Pancreas (tissue), 10 donors: ENCODE measurements around the gene SGCA. TPM values are rescaled to one million over a fixed set of nuclear protein-coding genes. Genes with fewer than 3 reads are reported as not detected.

Experiments used
- ATAC-seq, 4 donors: fragments of 200-7000 bp; cut with Tn5 transposase; one replicate each; pipeline versions ENCODE4 v1.8.0 to v1.9.1; 2020; ENCODE audit warnings: mild to moderate bottlenecking in 4 of 4, moderate library complexity in 4 of 4
- DNase-seq, 6 donors: peaks; one replicate each; pipeline ENCODE4 v3.0.0-alpha.2; 2020
- FAIRE-seq: peaks from 2 replicates; lab custom pipeline; 2012; peaks lifted over from hg19 to GRCh38; lab: Jason Lieb, UNC
- H3K27ac ChIP-seq, 4 donors: fragments of 200-600 bp; sonication (generic); 1 replicate in 3 of 4; 2 replicates in 1 of 4; pipeline versions ENCODE4 v1.5.0 to v1.8.0; 2020
- H3K27me3 ChIP-seq, 4 donors: fragments of 200-600 bp; one replicate each; pipeline ENCODE4 v1.8.0; 2021
- H3K36me3 ChIP-seq, 3 donors: fragments of 200-600 bp; sonication (generic) in 1 of 3; one replicate each; pipeline versions ENCODE4 v1.5.0 to v1.8.0; 2020 to 2021
- H3K4me1 ChIP-seq, 3 donors: fragments of 200-600 bp; one replicate each; pipeline ENCODE4 v1.8.0; 2021
- H3K4me3 ChIP-seq, 4 donors: fragments of 200-600 bp; sonication (generic) in 2 of 4; one replicate each; pipeline versions ENCODE4 v1.5.0 to v1.8.0; 2020 to 2021
- H3K9me3 ChIP-seq, 4 donors: fragments of 200-600 bp; one replicate each; pipeline ENCODE4 v1.8.0; 2021
- CTCF ChIP-seq, 4 donors: fragments of 200-600 bp; sonication (generic) in 3 of 4; IDR thresholded peaks; one replicate each; pipeline versions ENCODE4 v1.5.0 to v1.8.0; 2021; ENCODE audit warnings: antibody characterized with exemption in 4 of 4
- whole genome bisulfite sequencing, 2 donors: extraction: QIAGEN DNeasy Blood & Tissue Kit; methylation state at CpG; one replicate each; pipeline ENCODE4 v1.1.7; 2013; 5-methylcytosine and 5-hydroxymethylcytosine counted together
- intact Hi-C, 3 donors: fragments of 100-400 bp; cut with DNase I; formaldehyde crosslinking; loops; one replicate each; pipeline versions ENCODE4 v1.11.1 to v1.14.2; 2022
- polyA plus RNA-seq, 2 donors: library from polyadenylated mRNA; stranded (reverse); fragments of 200-250 nt; gene quantifications; one replicate each; pipeline ENCODE4 v1.2.3, GENCODE V29; 2013
- total RNA-seq, 6 donors: library from RNA; stranded (reverse); fragmentation: NEBNext Ultra II Directional in 4 of 6; extraction: Animal tissue kit (Norgen Biotek cat#: 25700) in 4 of 6; gene quantifications; one replicate each; pipeline versions ENCODE4 v1.2.1 to v1.2.4, GENCODE V29; 2021 to 2023
- donor health status: healthy with polysubstance abuse.
- donor health status: DM: no; HTN: no; CAD: no; lungs with moderate emphysema.
- donor health status: DM: no; HTN: no; CAD: no.
- donor health status: control.
- donor health status: control.
- donor health status: Bipolar disorder and iron deficiency.
- donor health status: DM: yes; HTN: yes; CAD: no.
- donor health status: DM: no; HTN: no; CAD: no.
- donor health status: DM: no; HTN: no; CAD: no.
- donor health status: DM: yes; HTN: yes; CAD: no.

Gene SGCA
- total and polyA plus RNA-seq, 8 donors, result 0.31 to 3.0 (median 1.1) TPM; not detected in 3

- WGBS, 2 donors, result 38 to 41% methylated on average over 13 to 14 of the region's 14 CpGs
- Histone ChIP-seq H3K4me1 (peaks cover 0 to 4% (median 3%) of the 10 kb centered on the region in 3 donors), H3K27me3 (peaks cover 0 to 6% (median 2%) of the 10 kb centered on the region in 4 donors), H3K9me3 (no peaks in the 10 kb centered on the region), H3K36me3 (no peaks in the 10 kb centered on the region), H3K27ac (no peak overlapping the region), H3K4me3 (no peak overlapping the region)
- intact Hi-C loops, result loop anchor here in 2 of 3 donors (5.0 kb wide), 2 partner anchors 69 to 94 kb away; partner anchors contain the start of gene TMEM92 (in 1 of the 2)
- no peak for ATAC-seq
- TF ChIP-seq CTCF (IDR thresholded peaks at IDR 0.05), result no peak
- no peak for FAIRE-seq
- DNase-seq, result no peak
Observed at GRCh38 chr17:50203086-50203485, 37.3 kb downstream of the SGCA start.

GRCh38 chr17:50203604-50204345 lies 38.0 kb downstream of the SGCA start:
- no peaks in the 10 kb centered on the region for H3K36me3 ChIP-seq
- no peak for TF ChIP-seq CTCF (IDR thresholded peaks at IDR 0.05)
- H3K27me3 ChIP-seq, result peaks cover 0 to 6% (median 2%) of the 10 kb centered on the region in 4 donors
- ATAC-seq (no peak), DNase-seq (no peak), FAIRE-seq (no peak)
- peaks cover 0 to 4% (median 2%) of the 10 kb centered on the region in 3 donors for H3K4me1 ChIP-seq
- 54 to 57% methylated on average over 13 of the region's 13 CpGs for WGBS, 2 donors
- no peak overlapping the region for H3K27ac ChIP-seq
- intact Hi-C loops, result loop anchor here in 2 of 3 donors (5.0 kb wide), 2 partner anchors 69 to 94 kb away; partner anchors contain the start of gene TMEM92 (in 1 of the 2)
- no peaks in the 10 kb centered on the region for H3K9me3 ChIP-seq
- no peak overlapping the region for H3K4me3 ChIP-seq

GRCh38 chr17:50204431-50204830 lies 38.6 kb downstream of the SGCA start:
- Histone ChIP-seq H3K27me3 (peaks cover 0 to 6% (median 2%) of the 10 kb centered on the region in 4 donors), H3K4me1 (peaks cover 0 to 4% (median 0%) of the 10 kb centered on the region in 3 donors), H3K36me3 (no peaks in the 10 kb centered on the region), H3K4me3 (no peak overlapping the region), H3K27ac (no peak overlapping the region), H3K9me3 (no peaks in the 10 kb centered on the region)
- intact Hi-C loops, result loop anchor here in 2 of 3 donors (5.0 kb wide), 2 partner anchors 68 to 93 kb away; partner anchors contain the start of gene TMEM92 (in 1 of the 2)
- 68 to 72% methylated on average over 3 of the region's 3 CpGs for WGBS, 2 donors
- no peak for TF ChIP-seq CTCF (IDR thresholded peaks at IDR 0.05)
- no peak for FAIRE-seq
- no peak for ATAC-seq
- no peak for DNase-seq

GRCh38 chr17:50205111-50205962 lies 39.5 kb downstream of the SGCA start:
- peaks cover 0 to 6% (median 2%) of the 10 kb centered on the region in 4 donors for H3K27me3 ChIP-seq
- intact Hi-C loops, result no loop called here
- DNase-seq (no peak), ATAC-seq (no peak), FAIRE-seq (no peak)
- H3K36me3 ChIP-seq, result no peaks in the 10 kb centered on the region
- H3K9me3 ChIP-seq, result no peaks in the 10 kb centered on the region
- no peak overlapping the region for H3K27ac ChIP-seq
- WGBS, 2 donors, result 48 to 56% methylated on average over 8 to 10 of the region's 10 CpGs
- no peak overlapping the region for H3K4me3 ChIP-seq
- H3K4me1 ChIP-seq, result no peaks in the 10 kb centered on the region
- no peak for TF ChIP-seq CTCF (IDR thresholded peaks at IDR 0.05)
